ENCODE measurements around the gene PTMS.

- TF ChIP-seq, protein P1, sequence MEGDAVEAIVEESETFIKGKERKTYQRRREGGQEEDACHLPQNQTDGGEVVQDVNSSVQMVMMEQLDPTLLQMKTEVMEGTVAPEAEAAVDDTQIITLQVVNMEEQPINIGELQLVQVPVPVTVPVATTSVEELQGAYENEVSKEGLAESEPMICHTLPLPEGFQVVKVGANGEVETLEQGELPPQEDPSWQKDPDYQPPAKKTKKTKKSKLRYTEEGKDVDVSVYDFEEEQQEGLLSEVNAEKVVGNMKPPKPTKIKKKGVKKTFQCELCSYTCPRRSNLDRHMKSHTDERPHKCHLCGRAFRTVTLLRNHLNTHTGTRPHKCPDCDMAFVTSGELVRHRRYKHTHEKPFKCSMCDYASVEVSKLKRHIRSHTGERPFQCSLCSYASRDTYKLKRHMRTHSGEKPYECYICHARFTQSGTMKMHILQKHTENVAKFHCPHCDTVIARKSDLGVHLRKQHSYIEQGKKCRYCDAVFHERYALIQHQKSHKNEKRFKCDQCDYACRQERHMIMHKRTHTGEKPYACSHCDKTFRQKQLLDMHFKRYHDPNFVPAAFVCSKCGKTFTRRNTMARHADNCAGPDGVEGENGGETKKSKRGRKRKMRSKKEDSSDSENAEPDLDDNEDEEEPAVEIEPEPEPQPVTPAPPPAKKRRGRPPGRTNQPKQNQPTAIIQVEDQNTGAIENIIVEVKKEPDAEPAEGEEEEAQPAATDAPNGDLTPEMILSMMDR (IDR thresholded peaks at IDR 0.05; ENCODE audit: low read depth, low read length), result no peak
- TF ChIP-seq EZH2phosphoT487 (IDR thresholded peaks at IDR 0.05; ENCODE audit: low read depth), result no peak
Observed at GRCh38 chr12:6750506-6750905, 15.7 kb upstream of the PTMS start.
